Uterus (tissue), 2 donors: ENCODE data around the gene HECTD1.

ENCODE experiments used
- CTCF ChIP-seq, 4 experiments: fragments of 200-600 bp in 2 of 4; fragments of 450-650 bp in 2 of 4; sonication (generic) in 2 of 4; IDR thresholded peaks; one replicate each; pipeline ENCODE4 v1.5.1; 2016 to 2019; ENCODE audit warnings: antibody characterized with exemption in 4 of 4, mild to moderate bottlenecking in 2 of 4, moderate library complexity in 1 of 4
- POLR2A ChIP-seq, 2 donors: fragments of 450-650 bp; IDR thresholded peaks; one replicate each; pipeline ENCODE4 v1.6.1; 2016; ENCODE audit warnings: antibody characterized with exemption in 2 of 2, mild to moderate bottlenecking in 1 of 2, moderate library complexity in 1 of 2

GRCh38 chr14:31090883-31091764 lies 116.5 kb downstream of the HECTD1 start:
- no peak for TF ChIP-seq CTCF (IDR thresholded peaks at IDR 0.05)
- TF ChIP-seq POLR2A (IDR thresholded peaks at IDR 0.05): no peak
